22Rv1 (cell line): ENCODE measurements around the gene PPARD.
A peak's percentile ranks its signal among the peaks of the same experiment; 100 is the strongest.

ENCODE experiments used
- H3K27ac ChIP-seq: fragments of 450-650 bp; 2 replicates; pipeline ENCODE4 v1.5.1; 2017
- ZFX ChIP-seq: fragments of 450-650 bp; IDR thresholded peaks from 2 replicates; pipeline ENCODE4 v1.6.1; 2017; ENCODE audit warnings: antibody characterized with exemption, borderline replicate concordance
- TF ChIP-seq, protein P1 (sequence below): fragments of 450-650 bp; IDR thresholded peaks from 2 replicates; pipeline ENCODE4 v1.5.1; 2017; ENCODE audit warnings: mild to moderate bottlenecking

The PPARD gene

DNA sequence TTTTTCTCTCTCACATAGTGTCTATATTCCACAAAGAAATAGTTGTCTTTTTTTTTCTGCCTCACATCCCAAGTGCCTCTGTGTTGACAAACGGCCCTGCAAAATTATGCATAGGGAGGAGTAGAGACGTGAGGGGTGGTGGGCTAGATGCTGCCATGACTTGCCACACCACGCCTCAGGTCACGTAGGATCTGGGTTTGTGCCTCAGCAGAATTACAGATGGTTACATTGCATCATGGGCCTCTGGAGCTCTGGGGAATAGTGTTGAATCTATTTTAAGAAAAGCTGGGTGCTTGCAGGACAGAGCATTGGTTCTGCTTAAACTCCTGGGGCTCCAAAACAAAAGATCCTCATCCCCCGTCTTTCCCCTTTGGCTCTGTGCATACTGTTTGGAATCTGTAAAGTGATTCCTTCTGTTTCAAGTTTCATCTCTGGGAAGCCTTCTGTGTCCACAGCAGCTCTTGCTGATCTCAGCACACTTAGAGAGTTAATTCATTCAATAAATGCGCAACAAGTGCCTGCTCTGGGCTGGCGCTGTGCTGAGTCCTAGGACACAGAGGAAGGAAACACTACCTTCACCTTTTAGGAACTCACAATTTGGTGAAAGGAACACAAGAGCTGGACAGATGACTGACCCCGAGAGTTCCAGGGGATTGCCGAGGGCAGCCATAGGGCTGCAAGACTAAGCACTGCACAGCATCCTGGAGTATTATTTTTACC is 112.2 kb downstream of the PPARD start:
- H3K27ac ChIP-seq, result no peak overlapping the region
- no peak for TF ChIP-seq ZFX
- TF ChIP-seq, protein P1, sequence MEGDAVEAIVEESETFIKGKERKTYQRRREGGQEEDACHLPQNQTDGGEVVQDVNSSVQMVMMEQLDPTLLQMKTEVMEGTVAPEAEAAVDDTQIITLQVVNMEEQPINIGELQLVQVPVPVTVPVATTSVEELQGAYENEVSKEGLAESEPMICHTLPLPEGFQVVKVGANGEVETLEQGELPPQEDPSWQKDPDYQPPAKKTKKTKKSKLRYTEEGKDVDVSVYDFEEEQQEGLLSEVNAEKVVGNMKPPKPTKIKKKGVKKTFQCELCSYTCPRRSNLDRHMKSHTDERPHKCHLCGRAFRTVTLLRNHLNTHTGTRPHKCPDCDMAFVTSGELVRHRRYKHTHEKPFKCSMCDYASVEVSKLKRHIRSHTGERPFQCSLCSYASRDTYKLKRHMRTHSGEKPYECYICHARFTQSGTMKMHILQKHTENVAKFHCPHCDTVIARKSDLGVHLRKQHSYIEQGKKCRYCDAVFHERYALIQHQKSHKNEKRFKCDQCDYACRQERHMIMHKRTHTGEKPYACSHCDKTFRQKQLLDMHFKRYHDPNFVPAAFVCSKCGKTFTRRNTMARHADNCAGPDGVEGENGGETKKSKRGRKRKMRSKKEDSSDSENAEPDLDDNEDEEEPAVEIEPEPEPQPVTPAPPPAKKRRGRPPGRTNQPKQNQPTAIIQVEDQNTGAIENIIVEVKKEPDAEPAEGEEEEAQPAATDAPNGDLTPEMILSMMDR, result no peak

DNA sequence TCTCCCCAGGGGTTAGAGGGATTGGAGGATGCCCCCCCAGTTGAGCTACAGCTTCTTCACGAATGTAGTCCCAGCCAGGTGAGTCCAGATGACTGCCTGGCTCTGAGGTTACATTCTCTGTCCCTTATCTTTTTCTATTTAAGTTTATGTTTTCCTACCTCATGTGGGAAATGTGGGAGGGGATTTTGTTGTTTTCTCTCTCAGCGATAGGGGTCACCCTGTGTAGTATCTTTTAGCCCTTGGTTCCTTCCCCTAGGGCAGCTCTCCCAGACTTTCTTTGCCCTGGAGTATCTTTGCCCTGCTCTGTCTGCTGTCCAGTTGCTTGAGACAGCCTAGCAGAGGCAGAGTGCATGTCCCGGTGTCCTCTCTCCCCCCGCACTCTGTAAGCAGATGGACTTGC is 115.5 kb downstream of the PPARD start:
- no peak for TF ChIP-seq ZFX
- TF ChIP-seq, protein P1, result no peak
- H3K27ac ChIP-seq, result no peak overlapping the region

DNA sequence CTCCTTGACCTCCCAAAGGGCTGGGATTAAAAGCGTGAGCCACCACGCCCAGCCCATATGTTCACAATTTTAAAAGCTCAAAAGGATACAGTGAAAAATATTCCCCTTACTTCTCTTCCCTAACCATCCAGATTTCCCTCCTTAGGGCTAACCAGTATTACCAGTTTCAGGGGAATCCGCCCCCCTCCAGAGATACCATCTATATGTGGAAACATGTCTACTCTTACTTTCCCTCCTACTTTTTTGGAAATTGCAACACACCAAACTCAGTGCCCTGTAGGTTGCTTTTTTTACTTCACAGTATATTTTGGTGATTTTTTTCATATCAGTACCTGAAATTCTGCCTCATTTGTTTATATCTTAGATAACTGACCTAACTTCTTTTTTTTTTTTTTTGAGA is 118.9 kb downstream of the PPARD start:
- no peak for TF ChIP-seq ZFX
- TF ChIP-seq, protein P1, result no peak

DNA sequence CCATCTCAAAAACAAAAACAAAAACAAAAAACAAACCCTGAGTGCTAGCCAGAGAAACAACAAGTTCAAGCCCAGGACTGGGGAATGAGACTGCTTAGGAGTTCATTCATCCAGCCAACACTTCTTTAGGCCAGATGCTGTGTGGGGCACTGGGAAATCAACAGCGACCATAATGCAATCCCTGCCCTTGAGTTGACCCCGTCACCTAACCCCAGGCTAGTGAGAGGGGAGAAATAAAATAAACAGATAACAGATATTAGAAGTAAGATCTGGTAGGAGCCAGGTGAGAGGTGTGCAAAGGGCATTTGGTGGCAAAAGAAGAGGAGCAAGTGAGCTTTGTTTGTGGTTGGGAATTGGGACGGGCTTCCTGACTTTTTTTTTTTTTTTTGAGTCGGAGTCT is 120.9 kb downstream of the PPARD start:
- H3K27ac ChIP-seq, result no peak overlapping the region
- TF ChIP-seq ZFX, result no peak
- TF ChIP-seq, protein P1, result no peak

More for the DNA sequence above, 118.9 kb downstream of the PPARD start:
- H3K27ac ChIP-seq, result no peak overlapping the region

DNA sequence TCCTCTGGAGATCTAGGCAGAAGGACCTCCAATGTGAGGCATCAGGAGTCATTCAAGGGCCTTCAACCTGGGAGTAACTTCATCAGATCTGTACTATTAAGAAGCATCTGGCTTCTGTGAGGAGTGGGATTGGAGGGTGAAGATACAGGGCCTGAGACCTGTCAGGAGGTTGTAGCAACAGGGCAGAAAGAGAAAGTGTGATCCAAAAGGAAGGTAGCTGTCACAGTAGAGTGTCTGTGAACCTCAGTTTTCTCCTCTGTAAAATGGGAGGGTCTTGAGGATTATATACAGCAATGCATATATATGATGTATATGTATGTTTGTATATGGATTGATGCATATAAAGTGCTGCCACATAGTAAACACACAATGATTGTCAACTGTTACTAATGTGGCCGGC is 123.3 kb downstream of the PPARD start:
- no peak for TF ChIP-seq ZFX
- TF ChIP-seq, protein P1, result no peak
- H3K27ac ChIP-seq, result no peak overlapping the region

DNA sequence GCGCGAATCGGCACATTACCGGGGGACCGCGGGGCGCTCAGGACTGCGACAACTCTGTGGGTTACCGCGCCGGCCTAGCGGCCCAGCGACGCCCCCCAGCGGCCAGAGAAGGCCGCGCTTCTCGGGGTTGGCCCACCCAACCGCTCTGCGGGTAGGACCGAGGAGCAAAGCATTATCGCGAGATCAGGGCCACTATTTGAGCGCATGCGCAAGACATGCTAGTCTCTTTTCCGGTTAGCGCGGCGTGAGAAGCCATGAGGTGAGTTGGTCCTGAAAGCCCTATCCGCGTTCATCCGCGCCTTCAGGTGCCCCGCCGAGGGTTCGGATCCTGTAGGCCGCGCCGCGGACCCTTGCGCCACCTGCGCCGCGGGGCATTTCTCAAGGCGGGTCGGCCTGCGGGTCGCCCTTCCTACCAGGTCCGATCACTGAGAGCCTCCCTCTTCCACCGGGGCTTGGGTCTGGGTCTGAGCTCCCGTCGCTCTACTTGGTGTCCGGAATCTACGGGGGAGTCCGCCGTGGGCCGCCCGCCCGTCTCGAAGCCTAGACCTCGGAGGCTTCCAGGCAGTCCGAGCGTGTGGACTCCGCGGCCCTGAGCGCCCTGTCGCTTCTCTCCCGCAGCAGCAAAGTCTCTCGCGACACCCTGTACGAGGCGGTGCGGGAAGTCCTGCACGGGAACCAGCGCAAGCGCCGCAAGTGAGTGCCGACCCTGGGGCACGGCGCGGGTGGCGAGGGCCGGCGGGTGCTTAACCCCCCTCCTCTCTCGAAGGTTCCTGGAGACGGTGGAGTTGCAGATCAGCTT is 126.0 kb downstream of the PPARD start, which contains the start of gene RPL10A:
TSS of gene RPL10A (plus strand) at position 221 of the 799 bp plus-strand sequence. CDS start at position 255, 34 bp downstream.
- H3K27ac ChIP-seq, result peak within 1 kb of the TSS; percentile 94
- no peak for TF ChIP-seq ZFX
- TF ChIP-seq, protein P1, result peak; percentile 97
